Activated naive CD4-positive, alpha-beta T cell treated with anti-CD3 and anti-CD28 coated beads, Interleukin-2, amount 50 U/mL, for 16 hours (primary cell): ENCODE data around the gene PEAK1.
A peak's percentile ranks its signal among the peaks of the same experiment; 100 is the strongest.

Source experiments
- DNase-seq: peaks from one replicate; pipeline ENCODE4 v3.0.0-alpha.2; 2020

PEAK1 gene

DNA sequence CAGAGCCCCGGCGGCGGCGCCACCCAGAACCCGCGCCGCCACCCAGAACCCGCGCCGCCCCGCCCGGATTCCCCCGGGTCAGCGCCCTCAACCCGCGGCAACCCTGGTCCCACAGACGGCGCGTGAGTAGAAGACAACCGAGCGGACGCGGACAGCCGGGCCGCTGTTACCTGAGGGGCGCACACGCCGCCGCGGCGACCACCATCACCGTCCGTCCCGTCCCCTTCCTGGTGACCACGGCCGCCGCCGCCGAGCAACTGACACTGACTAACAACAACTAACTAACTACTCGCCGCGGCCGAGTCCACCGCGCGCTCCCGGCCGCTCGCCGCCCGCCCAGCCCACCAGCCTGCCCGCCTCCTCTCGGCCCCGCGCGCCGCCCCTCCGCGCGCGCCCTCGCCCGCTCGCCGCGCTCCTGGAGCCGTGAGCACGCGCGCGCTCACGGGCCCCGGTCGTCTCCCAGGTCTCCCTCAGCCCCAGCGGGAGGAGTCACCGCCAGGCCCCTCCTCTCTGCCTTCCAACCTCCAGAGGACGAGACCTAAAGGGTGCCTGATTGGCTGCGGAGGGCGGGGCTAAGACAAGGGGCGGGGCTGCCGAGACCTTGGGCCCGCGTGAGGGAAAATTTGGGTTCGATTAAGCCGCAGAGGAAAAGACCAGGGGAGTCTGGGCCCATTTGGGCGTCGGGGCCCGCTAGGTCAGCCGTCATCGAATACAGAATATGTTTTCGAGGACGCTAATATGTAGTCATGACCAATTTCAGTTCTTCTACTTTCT, at the start of gene PEAK1:
Gene PEAK1, minus strand, starts transcription at position 269 of the 774 bp plus-strand sequence. CDS start 238,178 bp downstream, outside the sequence.
- DNase-seq = peak; percentile 100

- no peak for DNase-seq
Observed at GRCh38 chr15:77468896-77469295, 49.0 kb upstream of the PEAK1 start.

DNA sequence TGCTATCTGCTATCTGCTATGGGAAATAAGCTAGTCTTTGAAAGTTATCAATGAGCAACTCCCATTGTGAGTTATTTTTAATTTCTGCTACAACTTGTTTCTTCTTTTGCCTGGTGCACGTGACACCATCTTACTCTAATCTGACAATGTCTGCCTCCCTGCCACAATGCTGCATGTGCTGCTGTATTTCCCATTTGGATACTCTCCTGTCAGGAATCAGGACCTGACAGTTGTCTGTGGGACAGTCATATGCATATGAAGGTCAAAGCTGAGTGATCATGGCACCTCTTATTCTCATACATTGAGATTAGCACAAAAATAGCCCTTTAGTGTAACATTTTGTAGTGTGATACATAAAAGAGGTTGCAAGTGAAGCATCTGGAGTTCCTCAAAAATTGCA, 46.6 kb upstream of the PEAK1 start:
- DNase-seq = no peak

DNA sequence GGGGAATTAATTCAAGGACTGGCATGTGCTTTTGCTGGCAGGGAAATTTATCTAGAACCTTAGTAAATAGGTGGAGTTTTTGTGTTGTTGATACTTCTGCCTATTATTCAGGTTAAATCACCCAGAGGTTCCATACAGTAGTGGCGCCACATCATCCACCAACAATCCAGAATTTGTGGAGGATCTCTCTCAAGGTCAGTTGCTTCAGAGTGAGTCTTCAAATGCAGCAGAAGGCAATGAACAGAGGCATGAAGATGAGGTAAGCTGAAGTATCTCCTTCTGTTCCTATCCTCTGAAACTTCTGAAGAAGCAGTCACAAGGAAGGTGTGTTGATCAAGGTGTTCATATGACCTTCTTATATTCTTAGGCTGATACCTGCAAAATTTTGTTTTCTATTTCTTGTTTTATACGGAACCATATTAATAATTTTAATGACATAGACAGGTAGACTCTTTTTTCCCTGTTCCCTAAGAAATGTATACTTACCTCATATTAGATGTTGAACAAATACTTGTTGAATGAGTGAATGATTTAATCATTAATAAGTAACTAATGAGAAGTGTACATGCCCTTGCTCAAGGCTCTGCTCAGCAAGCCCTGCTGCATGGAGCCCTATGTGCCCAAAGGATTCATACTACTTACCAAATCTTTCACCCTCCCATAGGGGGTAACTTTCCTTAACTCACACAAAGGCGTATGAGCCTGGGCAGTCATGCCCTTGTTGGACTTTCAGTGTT, 44.4 kb upstream of the PEAK1 start:
- no peak for DNase-seq

DNA sequence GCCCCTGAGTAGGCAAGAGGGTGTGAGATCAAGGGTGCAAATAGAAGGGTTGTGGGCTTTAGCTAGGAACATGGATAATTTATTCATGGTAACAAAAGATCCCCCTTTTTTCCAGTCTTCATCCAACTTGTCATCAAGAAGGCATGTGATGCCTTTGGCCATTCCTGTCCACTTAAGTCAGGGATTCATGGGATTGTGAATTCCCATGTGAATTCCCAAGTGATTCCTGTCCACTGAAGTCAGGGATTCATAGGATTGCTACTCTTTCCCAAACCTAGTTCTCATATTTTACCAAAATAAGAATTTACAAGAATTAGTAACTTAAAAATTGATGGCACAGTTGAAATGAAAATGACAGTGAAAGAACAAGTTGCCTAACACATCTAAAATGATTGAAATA, 41.6 kb upstream of the PEAK1 start:
- DNase-seq = no peak

- no peak for DNase-seq
Observed at GRCh38 chr15:77459031-77459430, 39.1 kb upstream of the PEAK1 start.

GRCh38 chr15:77457905-77458265, 38.0 kb upstream of the PEAK1 start:
- no peak for DNase-seq

DNA sequence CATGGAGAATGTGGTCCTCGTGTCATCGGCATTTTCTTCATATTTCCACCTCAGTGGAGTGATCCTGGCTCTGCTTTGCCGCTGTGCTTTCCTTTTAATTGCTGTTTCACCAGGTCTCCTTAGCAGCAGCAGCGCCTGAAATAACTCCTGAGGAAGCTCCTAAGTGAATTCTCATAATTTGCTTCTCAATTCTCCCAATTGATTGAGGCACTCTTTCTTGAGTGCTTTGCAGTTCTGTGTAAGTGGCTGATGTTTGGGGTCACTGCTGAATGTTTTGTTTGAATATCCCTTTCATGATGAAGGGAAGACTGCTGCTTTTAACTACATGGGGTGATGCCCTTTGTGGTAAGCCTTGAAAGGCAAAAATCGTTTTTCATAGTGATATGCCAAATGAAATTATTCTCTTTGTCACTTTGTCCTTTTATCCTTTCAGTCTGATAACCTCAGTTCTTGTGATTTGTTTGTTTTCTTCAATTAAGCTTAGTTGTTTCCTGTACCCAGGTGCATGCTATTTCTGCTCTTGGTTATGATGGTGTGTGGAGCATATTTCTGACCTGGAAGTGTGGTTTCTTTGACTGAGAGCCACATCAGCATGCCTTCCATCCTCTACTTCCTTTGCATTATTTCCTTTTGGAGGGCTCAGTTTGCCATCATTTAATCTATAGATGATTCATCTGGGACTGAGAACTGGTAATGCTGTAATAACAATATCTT, 37.4 kb upstream of the PEAK1 start:
- no peak for DNase-seq

DNA sequence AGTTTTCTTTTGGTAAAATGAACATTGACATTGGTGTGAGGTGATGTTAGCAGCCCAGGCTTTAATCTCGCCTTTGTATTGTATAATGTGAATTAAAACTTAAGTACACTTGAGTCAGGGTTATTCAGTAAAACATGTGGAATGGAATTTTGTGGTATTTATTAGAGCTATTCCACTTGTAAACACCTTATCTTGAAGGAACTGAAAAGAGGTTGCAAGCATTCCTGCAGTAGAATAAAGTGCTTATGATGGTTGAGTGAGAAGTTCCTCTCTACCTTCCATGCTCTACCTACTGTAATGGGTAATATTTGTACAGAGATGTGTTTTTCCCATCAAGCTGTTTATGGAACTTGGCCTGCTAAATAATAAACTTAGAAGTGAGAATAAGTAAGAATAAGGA, 36.8 kb upstream of the PEAK1 start:
- DNase-seq = no peak

DNA sequence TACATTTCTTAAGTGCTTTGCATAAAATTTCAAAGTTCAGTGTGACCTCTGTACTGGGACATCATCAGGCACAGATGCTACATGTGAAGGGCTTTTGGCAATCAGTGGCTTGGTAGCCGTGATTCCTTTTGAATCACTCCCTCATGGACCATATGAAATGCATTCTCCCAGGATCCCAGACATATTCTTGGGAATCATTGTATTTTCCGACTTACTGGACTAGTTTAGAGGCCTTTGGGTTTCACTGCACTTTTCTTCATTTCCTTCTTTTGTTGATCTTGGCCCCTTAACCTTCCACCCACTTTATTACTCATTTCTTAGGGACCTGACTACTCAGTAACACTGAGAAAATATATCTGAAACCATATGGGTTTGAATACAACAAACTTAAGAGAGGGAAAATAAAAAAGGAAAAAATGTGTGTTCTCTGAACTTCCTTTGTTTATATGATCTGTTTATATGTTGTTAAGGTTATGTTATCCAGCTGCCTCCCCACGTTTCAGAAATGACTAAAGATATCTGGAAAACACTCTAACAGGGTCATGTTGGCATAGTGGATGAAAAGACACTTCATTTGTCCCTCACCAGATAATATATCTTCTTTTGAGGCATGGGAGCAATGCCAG, 35.9 kb upstream of the PEAK1 start:
- DNase-seq = no peak

- DNase-seq = no peak
Observed at GRCh38 chr15:77454951-77455350, 35.0 kb upstream of the PEAK1 start.

- DNase-seq = no peak
Observed at GRCh38 chr15:77454265-77454664, 34.4 kb upstream of the PEAK1 start.

DNA sequence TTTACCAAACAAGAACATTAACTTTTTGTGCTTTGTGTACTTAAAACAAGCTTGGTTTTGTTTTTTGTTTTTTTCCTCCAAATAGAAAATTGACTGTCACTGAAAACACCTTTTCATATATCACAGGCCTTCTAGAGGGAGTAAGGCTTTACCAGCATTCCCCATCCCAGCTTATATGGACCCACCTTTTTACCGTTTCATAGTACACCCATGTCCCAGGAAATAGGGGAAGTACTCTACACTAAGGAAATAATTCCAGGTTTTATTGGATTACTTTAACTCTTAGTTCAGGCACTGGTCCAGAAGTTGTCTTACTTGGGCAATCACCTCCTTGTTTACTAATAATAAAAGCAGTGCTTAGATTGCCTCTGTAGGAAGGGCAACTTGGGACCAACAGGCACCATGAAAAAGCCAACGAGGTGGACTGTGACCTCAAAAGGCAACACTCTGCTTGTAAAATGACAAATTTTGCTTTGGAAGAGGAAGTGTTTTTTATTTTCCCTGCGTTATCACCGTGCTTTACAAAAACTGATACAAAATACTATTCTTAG, 27.0 kb upstream of the PEAK1 start:
- no peak for DNase-seq

DNA sequence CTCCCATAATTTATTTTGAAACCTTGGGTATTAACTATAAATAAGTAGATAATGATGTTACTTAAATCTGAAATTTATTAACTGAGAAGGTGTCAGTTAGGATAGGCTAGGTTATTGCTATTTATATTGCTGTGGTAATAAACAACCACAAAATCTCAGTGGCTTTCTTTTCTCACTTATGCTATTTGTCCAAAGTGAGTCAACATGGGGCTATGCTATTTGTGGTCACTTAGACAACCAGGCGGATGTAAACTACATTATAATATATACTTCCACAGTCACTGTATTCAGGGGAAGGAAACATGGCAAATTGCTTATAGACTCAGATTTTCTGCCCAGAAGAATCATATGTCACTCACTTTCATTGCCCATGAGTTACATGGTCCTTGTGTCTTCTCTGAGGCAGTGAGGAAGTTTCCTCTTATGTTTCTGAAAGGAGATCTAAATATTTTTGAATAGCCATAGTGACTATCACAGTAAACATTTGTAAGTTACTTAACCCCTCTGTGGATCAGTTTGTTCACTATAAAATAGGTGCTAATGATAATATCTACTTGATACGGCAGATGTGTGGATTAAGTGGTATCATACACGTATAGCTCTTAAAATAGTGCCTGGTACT, 20.6 kb upstream of the PEAK1 start:
- DNase-seq = no peak

DNA sequence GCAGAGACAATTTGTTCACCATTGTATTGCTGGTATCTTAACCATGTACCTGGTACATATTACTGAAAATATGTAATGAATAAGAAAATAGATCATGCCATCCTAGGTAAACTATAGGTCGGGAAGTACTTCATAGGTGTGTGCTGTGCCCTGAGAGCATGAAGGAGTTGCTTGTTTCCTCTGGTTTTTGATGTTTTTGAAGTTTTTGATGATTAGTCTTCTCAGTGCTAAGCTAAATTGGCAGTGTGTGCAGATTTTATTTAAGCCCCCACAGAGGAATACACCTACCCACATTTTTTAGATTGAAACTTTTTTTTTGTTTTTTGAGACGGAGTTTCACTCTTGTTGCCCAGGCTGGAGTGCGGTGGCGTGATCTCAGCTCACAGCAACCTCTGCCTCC, 17.4 kb upstream of the PEAK1 start:
- no peak for DNase-seq

- DNase-seq = no peak
Observed at GRCh38 chr15:77436822-77437221, 16.9 kb upstream of the PEAK1 start.

DNA sequence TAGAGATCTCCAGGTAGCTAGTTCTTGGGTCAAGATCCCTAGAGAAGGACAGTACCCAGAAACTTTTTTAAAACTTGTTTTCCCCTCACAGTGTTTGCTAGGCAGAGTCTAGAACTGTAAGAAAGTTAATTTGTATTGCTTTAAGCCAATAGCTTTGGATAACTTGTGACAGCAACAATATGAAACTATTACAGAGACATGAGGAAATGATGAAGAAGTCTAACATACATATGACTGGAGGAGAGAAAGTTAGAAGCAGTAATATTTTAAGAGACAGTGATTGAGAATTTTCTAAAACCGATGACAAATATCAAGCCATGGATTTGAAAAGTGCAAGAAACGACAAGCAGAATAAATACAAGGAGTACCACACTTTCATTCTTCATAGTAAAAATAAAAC, 10.7 kb upstream of the PEAK1 start:
- DNase-seq = no peak

- DNase-seq = no peak
Observed at GRCh38 chr15:77430213-77430612, 10.3 kb upstream of the PEAK1 start.

- no peak for DNase-seq
Observed at GRCh38 chr15:77426871-77427270, 7.0 kb upstream of the PEAK1 start.

- DNase-seq = no peak
Observed at GRCh38 chr15:77426377-77426776, 6.5 kb upstream of the PEAK1 start.

- DNase-seq = no peak
Observed at GRCh38 chr15:77425104-77425503, 5.2 kb upstream of the PEAK1 start.

GRCh38 chr15:77421370-77421700, 1.4 kb upstream of the PEAK1 start:
- no peak for DNase-seq
